ENCODE measurements around the gene ZMIZ2. TPM values are rescaled to one million over a fixed set of nuclear protein-coding genes. Genes with fewer than 3 reads are reported as not detected.

Gene ZMIZ2
- total RNA-seq, 5 donors from 2014 or later (not counting 1 experiment from before 2014, with no cell fraction given): 112 to 172 (median 145) TPM

DNA sequence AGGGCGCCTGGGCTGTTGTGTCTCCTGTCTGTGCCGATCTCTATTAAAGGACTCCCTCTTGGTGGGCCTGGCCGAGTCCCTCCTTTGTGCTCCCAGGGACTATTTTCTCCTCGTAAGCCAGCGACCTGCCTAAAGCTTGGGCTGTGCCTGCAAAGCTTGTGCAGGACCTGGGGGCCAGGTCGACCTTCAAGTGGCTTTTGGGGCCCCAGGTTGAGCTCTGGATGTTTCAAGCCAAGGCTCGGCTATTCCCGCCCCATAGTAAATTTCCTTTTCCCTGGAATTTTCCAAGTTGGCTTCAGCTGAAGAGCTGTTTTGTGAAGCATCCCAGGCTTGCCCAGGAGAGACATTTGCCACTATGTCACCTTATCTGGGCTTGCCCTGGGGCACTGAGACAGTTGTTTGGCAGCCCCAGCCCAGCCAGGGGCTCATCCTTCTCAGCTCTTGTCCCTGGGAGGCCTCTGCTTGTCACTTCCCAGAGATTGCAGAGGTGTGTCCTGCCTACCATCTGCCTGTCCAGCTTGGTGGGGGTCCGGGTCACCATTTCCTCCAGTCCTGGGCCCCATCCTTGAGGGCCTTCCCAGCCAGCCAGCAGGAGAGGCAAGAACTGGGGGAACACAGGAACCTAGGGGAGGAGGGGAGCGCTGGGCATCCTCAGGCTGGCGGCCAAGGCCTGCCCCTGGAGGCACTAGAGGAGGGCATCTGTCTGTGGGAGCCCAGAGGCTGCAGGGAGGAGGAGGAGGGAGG lies 20.2 kb downstream of the ZMIZ2 start:
- Mint-ChIP-seq H3K27me3 (no peaks in the 10 kb centered on the region), H3K4me3 (peak overlapping the region in 1 of 3 donors; percentile 49), H3K9me3 (no peaks in the 10 kb centered on the region), H3K4me1 (peaks cover 40 to 48% (median 46%) of the 10 kb centered on the region in 3 donors), H3K36me3 (peaks cover 20% of the 10 kb centered on the region), H3K27ac (peak overlapping the region; percentile 69 to 90)
- POLR2A ChIA-PET: interaction anchor here (0.6 to 0.8 kb wide), 2 partner anchors 23 to 37 kb away, joined by 3 read pairs; no protein-coding TSS in a partner anchor
- ATAC-seq (replicated peaks in 1 of 4) (no peak), DNase-seq (no peak)
- Histone ChIP-seq H3K4me3 (ENCODE audit: control insufficient read depth in 1 of 2, extremely low read depth in 1 of 2, low read length in 1 of 2) (no peak overlapping the region), H3K36me3 (ENCODE audit: control insufficient read depth in 2 of 2, extremely low read depth in 1 of 2, insufficient read depth in 1 of 2, low read length in 1 of 2) (peaks cover 8 to 41% of the 10 kb centered on the region in 2 donors), H3K27ac (ENCODE audit: low read length) (peak overlapping the region; percentile 69), H3K4me1 (ENCODE audit: control insufficient read depth in 1 of 2, extremely low read depth in 1 of 2, insufficient read depth in 2 of 2, low read length in 2 of 2) (peaks cover 0 to 43% of the 10 kb centered on the region in 2 experiments), H3K9me3 (no peaks in the 10 kb centered on the region), H3K27me3 (replicated peaks in 1 of 2; ENCODE audit: control insufficient read depth in 2 of 2, extremely low read depth in 1 of 2, insufficient read depth in 2 of 2, low read length in 1 of 2) (no peaks in the 10 kb centered on the region)
- WGBS (ENCODE audit: insufficient coverage): 68% methylated on average over 9 of the region's 11 CpGs
- CTCF ChIA-PET: interaction anchor here in 1 of 2 donors (0.6 kb wide), 2 partner anchors 142 to 374 kb away, joined by 3 to 4 read pairs; no protein-coding TSS in a partner anchor

GRCh38 chr7:44769376-44769775 lies 20.7 kb downstream of the ZMIZ2 start:
- Histone ChIP-seq H3K36me3 (ENCODE audit: control insufficient read depth in 2 of 2, extremely low read depth in 1 of 2, insufficient read depth in 1 of 2, low read length in 1 of 2) (peaks cover 8 to 36% of the 10 kb centered on the region in 2 donors), H3K9me3 (no peaks in the 10 kb centered on the region), H3K4me3 (ENCODE audit: control insufficient read depth in 1 of 2, extremely low read depth in 1 of 2, low read length in 1 of 2) (no peak overlapping the region), H3K27ac (ENCODE audit: low read length) (peak overlapping the region; percentile 69), H3K4me1 (ENCODE audit: control insufficient read depth in 1 of 2, extremely low read depth in 1 of 2, insufficient read depth in 2 of 2, low read length in 2 of 2) (peaks cover 0 to 43% of the 10 kb centered on the region in 2 experiments), H3K27me3 (replicated peaks in 1 of 2; ENCODE audit: control insufficient read depth in 2 of 2, extremely low read depth in 1 of 2, insufficient read depth in 2 of 2, low read length in 1 of 2) (no peaks in the 10 kb centered on the region)
- Mint-ChIP-seq H3K4me1 (peaks cover 40 to 48% (median 46%) of the 10 kb centered on the region in 3 donors), H3K9me3 (no peaks in the 10 kb centered on the region), H3K27ac (peak overlapping the region; percentile 69 to 90), H3K27me3 (no peaks in the 10 kb centered on the region), H3K36me3 (peaks cover 16% of the 10 kb centered on the region), H3K4me3 (peak overlapping the region in 1 of 3 donors; percentile 33)
- DNase-seq (no peak), ATAC-seq (replicated peaks in 1 of 4) (no peak)
- WGBS (ENCODE audit: insufficient coverage): 88% methylated on average over 8 of the region's 8 CpGs
- ChIA-PET POLR2A (no interaction called here), CTCF (no interaction called here)

DNA sequence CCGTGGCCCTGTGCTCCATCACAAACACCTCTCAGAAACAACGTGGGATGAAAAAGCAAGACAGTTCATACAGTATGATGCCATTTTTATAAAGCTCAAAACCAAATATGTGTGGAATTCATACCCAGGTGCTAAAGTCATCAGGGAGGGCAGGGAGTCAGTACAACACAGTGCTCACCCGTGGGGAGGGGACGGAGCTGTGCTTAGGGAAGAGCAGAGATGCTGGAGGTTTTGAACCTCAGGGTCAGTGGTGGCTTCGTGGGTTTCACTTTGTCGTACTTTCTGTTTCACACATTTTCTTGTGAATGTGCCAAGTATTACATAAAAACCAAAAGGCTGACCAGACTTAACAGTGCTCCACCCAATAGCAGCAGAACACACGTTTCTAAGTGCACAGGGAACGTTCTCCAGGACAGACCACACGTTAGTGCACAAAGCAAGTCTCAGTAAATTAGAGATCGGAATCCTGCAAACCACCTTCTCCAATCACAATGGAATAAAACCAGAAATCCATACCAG lies 21.2 kb downstream of the ZMIZ2 start:
- peaks cover 14% of the 10 kb centered on the region for H3K36me3 Mint-ChIP-seq
- CTCF ChIA-PET: no interaction called here
- H3K27me3 Mint-ChIP-seq: no peaks in the 10 kb centered on the region
- WGBS (ENCODE audit: insufficient coverage): 13% methylated on average over 2 of the region's 10 CpGs
- H3K4me1 ChIP-seq (ENCODE audit: control insufficient read depth in 1 of 2, extremely low read depth in 1 of 2, insufficient read depth in 2 of 2, low read length in 2 of 2): peaks cover 0 to 43% of the 10 kb centered on the region in 2 experiments
- no peaks in the 10 kb centered on the region for H3K27me3 ChIP-seq (replicated peaks in 1 of 2; ENCODE audit: control insufficient read depth in 2 of 2, extremely low read depth in 1 of 2, insufficient read depth in 2 of 2, low read length in 1 of 2)
- H3K27ac Mint-ChIP-seq: peak overlapping the region; percentile 69 to 90
- no peaks in the 10 kb centered on the region for H3K9me3 Mint-ChIP-seq
- DNase-seq: peak in 10 of 35 experiments; percentile 9 to 60 (median 18)
- ATAC-seq (replicated peaks in 1 of 4): peak in 3 of 4 experiments; percentile 36 to 42 (median 41)
- H3K36me3 ChIP-seq (ENCODE audit: control insufficient read depth in 2 of 2, extremely low read depth in 1 of 2, insufficient read depth in 1 of 2, low read length in 1 of 2): peaks cover 8 to 31% of the 10 kb centered on the region in 2 donors
- no peaks in the 10 kb centered on the region for H3K9me3 ChIP-seq
- peaks cover 40 to 48% (median 46%) of the 10 kb centered on the region in 3 donors for H3K4me1 Mint-ChIP-seq
- peak overlapping the region in 2 of 3 donors; percentile 32 to 33 for H3K4me3 Mint-ChIP-seq
- H3K4me3 ChIP-seq (ENCODE audit: control insufficient read depth in 1 of 2, extremely low read depth in 1 of 2, low read length in 1 of 2): no peak overlapping the region
- POLR2A ChIA-PET: no interaction called here
- H3K27ac ChIP-seq (ENCODE audit: low read length): peak overlapping the region; percentile 69

DNA sequence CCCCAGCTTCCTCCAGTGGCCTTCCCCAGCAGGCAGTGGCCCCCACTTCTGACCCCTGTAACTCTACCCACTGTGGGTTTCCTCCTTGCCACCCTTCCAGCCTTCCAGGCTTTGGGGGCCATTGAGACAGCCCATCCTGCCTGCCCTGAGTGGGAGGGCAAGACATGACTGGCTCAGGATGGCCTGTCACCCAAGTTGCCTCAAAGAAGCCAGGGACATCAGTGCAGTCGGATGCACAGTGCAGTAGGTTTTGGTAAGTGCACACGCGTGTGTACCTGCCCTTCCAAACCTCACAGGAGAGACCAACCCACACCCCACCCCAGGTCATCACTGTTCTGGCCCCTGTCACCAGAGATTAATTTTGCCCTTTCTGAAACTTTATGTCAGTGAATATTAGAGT lies 22.7 kb downstream of the ZMIZ2 start:
- peaks cover 11% of the 10 kb centered on the region for H3K36me3 Mint-ChIP-seq
- H3K4me3 Mint-ChIP-seq: no peak overlapping the region
- WGBS (ENCODE audit: insufficient coverage): 60% methylated on average over 1 of the region's 3 CpGs
- H3K27ac Mint-ChIP-seq: peak overlapping the region; percentile 72 to 78
- no peak for DNase-seq
- no peak for ATAC-seq (replicated peaks in 1 of 4)
- peaks cover 0 to 4% of the 10 kb centered on the region in 2 experiments for H3K27me3 ChIP-seq (replicated peaks in 1 of 2; ENCODE audit: control insufficient read depth in 2 of 2, extremely low read depth in 1 of 2, insufficient read depth in 2 of 2, low read length in 1 of 2)
- no peak overlapping the region for H3K27ac ChIP-seq (ENCODE audit: low read length)
- no peaks in the 10 kb centered on the region for H3K9me3 Mint-ChIP-seq
- H3K4me1 Mint-ChIP-seq: peaks cover 40 to 48% (median 46%) of the 10 kb centered on the region in 3 donors
- POLR2A ChIA-PET: interaction anchor here in 1 of 2 donors (0.7 kb wide), 1 partner anchor 349 kb away, joined by 3 read pairs; no protein-coding TSS in a partner anchor
- peaks cover 4 to 16% of the 10 kb centered on the region in 2 donors for H3K36me3 ChIP-seq (ENCODE audit: control insufficient read depth in 2 of 2, extremely low read depth in 1 of 2, insufficient read depth in 1 of 2, low read length in 1 of 2)
- CTCF ChIA-PET: no interaction called here
- H3K4me1 ChIP-seq (ENCODE audit: control insufficient read depth in 1 of 2, extremely low read depth in 1 of 2, insufficient read depth in 2 of 2, low read length in 2 of 2): peaks cover 0 to 43% of the 10 kb centered on the region in 2 experiments
- no peak overlapping the region for H3K4me3 ChIP-seq (ENCODE audit: control insufficient read depth in 1 of 2, extremely low read depth in 1 of 2, low read length in 1 of 2)
- no peaks in the 10 kb centered on the region for H3K27me3 Mint-ChIP-seq
- no peaks in the 10 kb centered on the region for H3K9me3 ChIP-seq

DNA sequence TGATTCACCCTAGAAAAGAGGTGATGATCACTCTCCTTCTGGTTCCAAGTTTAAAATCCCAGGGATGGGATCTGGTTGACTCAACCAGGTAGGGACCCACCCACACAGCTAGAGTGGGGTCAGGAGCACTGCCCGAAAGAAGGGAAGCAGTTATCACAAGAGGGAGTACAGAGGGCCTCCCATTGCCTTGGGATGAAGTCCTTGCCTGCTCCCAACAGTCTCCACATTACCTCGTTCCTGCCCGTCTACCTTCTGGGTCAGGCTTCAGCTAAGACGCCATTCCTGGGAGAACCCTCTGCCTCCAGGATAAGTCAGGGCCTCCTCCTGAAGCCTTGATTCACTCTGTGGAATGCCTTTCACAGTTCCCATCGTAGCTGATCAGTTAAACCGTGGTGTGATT lies 23.8 kb downstream of the ZMIZ2 start:
- Mint-ChIP-seq H3K4me1 (peaks cover 40 to 43% (median 43%) of the 10 kb centered on the region in 3 donors), H3K9me3 (no peaks in the 10 kb centered on the region), H3K4me3 (no peak overlapping the region), H3K36me3 (peaks cover 6% of the 10 kb centered on the region), H3K27me3 (no peaks in the 10 kb centered on the region), H3K27ac (no peak overlapping the region)
- Histone ChIP-seq H3K9me3 (no peaks in the 10 kb centered on the region), H3K4me1 (ENCODE audit: control insufficient read depth in 1 of 2, extremely low read depth in 1 of 2, insufficient read depth in 2 of 2, low read length in 2 of 2) (peaks cover 0 to 40% of the 10 kb centered on the region in 2 experiments), H3K36me3 (ENCODE audit: control insufficient read depth in 2 of 2, extremely low read depth in 1 of 2, insufficient read depth in 1 of 2, low read length in 1 of 2) (peaks cover 0 to 7% of the 10 kb centered on the region in 2 donors), H3K27me3 (replicated peaks in 1 of 2; ENCODE audit: control insufficient read depth in 2 of 2, extremely low read depth in 1 of 2, insufficient read depth in 2 of 2, low read length in 1 of 2) (peaks cover 0 to 4% of the 10 kb centered on the region in 2 experiments), H3K4me3 (ENCODE audit: control insufficient read depth in 1 of 2, extremely low read depth in 1 of 2, low read length in 1 of 2) (no peak overlapping the region), H3K27ac (ENCODE audit: low read length) (no peak overlapping the region)
- POLR2A ChIA-PET: no interaction called here
- CTCF ChIA-PET: no interaction called here
- DNase-seq (no peak), ATAC-seq (replicated peaks in 1 of 4) (no peak)
- 95% methylated on average over 4 of the region's 6 CpGs for WGBS (ENCODE audit: insufficient coverage)

- no peak overlapping the region for H3K4me3 Mint-ChIP-seq
- Histone ChIP-seq H3K27me3 (replicated peaks in 1 of 2; ENCODE audit: control insufficient read depth in 2 of 2, extremely low read depth in 1 of 2, insufficient read depth in 2 of 2, low read length in 1 of 2) (peaks cover 0 to 4% of the 10 kb centered on the region in 2 experiments), H3K27ac (ENCODE audit: low read length) (no peak overlapping the region), H3K36me3 (ENCODE audit: control insufficient read depth in 2 of 2, extremely low read depth in 1 of 2, insufficient read depth in 1 of 2, low read length in 1 of 2) (peaks cover 0 to 3% of the 10 kb centered on the region in 2 donors), H3K4me3 (ENCODE audit: control insufficient read depth in 1 of 2, extremely low read depth in 1 of 2, low read length in 1 of 2) (no peak overlapping the region), H3K4me1 (ENCODE audit: control insufficient read depth in 1 of 2, extremely low read depth in 1 of 2, insufficient read depth in 2 of 2, low read length in 2 of 2) (peaks cover 0 to 36% of the 10 kb centered on the region in 2 experiments), H3K9me3 (no peaks in the 10 kb centered on the region)
- no peak overlapping the region for H3K27ac Mint-ChIP-seq
- H3K4me1 Mint-ChIP-seq: peaks cover 37 to 39% (median 39%) of the 10 kb centered on the region in 3 donors
- H3K9me3 Mint-ChIP-seq: no peaks in the 10 kb centered on the region
- peaks cover 2% of the 10 kb centered on the region for H3K36me3 Mint-ChIP-seq
- ATAC-seq (replicated peaks in 1 of 4) (no peak), DNase-seq (no peak)
- ChIA-PET CTCF (no interaction called here), POLR2A (no interaction called here)
- WGBS (ENCODE audit: insufficient coverage): 85% methylated on average over 10 of the region's 10 CpGs
- no peaks in the 10 kb centered on the region for H3K27me3 Mint-ChIP-seq
Observed at GRCh38 chr7:44772867-44773266, 24.2 kb downstream of the ZMIZ2 start.

All from T-cell (primary cell).